LHCN-M2 (cell line): ENCODE data around the gene PREX1. TPM values are rescaled to one million over a fixed set of nuclear protein-coding genes. Genes with fewer than 3 reads are reported as not detected.
"Not testable (repeated sequence)": the region's sequence is repeated elsewhere in the genome, so short reads cannot be mapped to it uniquely, and the experiment has no call there.

ENCODE experiments used
- DNase-seq: peaks from one replicate; pipeline ENCODE4 v3.0.0-alpha.2; 2012; ENCODE audit warnings: low read depth
- total RNA-seq: library from RNA; depleted of rRNA; stranded (reverse); fragments of >200 nt; gene quantifications from 2 replicates; pipeline ENCODE4 v1.2.3, GENCODE V29; 2014

Gene PREX1
- total RNA-seq, 1 experiment from 2014 or later: 28.7 TPM

GRCh38 chr20:48606841-48607543 lies 220.8 kb downstream of the PREX1 start:
- DNase-seq: no peak

- no peak for DNase-seq
Measured at GRCh38 chr20:48606172-48606840, 221.5 kb downstream of the PREX1 start.

- DNase-seq: no peak
Measured at GRCh38 chr20:48605364-48606171, 222.2 kb downstream of the PREX1 start.

- no peak for DNase-seq
Measured at GRCh38 chr20:48604936-48605335, 222.9 kb downstream of the PREX1 start.

GRCh38 chr20:48604426-48604825 lies 223.4 kb downstream of the PREX1 start:
- no peak for DNase-seq

GRCh38 chr20:48603819-48604405 lies 223.9 kb downstream of the PREX1 start:
- DNase-seq: no peak

GRCh38 chr20:48603116-48603818 lies 224.5 kb downstream of the PREX1 start:
- DNase-seq: peak; percentile 59

DNA sequence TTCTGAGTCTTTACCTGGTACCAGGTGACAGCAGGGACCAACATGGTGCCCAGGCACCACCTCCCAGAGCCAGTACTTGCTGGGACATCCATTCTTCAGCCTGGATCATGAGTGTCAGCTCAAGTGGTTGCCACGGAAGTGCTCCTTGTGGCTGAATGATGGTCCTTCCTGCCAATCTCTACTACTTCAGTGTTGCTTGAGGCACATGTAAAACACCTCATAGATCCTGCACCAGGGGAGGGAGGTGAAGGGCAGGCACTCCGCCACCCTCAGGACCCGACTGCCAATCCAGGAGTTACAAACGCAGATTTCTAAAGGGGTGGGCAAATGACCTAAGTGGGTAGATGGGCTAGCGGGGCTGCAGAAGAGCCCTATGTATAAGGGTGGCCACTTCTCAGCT lies 226.0 kb downstream of the PREX1 start:
- no peak for DNase-seq

DNA sequence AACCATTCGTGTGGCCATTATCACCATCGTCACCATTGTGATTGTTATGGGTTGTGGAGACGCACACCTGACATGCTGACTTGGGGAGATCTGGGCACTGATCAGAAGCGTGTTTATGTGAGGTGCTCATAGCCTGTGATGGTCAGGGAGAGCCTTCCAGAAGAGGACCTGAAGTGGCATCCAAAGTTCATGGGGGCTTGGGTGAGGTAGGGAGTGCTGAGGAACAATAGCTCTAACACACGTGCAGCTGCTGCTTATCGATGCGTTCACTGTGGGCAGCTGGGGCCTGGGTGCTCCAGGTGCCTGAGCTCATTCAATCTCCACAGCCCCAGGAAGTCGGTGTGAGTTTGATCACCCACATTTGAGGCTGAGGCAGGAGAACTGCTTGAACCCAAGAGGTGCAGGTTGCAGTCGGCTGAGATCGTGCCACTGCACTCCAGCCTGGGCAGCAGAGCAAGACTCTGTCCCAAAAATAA lies 227.3 kb downstream of the PREX1 start:
- DNase-seq: no peak

DNA sequence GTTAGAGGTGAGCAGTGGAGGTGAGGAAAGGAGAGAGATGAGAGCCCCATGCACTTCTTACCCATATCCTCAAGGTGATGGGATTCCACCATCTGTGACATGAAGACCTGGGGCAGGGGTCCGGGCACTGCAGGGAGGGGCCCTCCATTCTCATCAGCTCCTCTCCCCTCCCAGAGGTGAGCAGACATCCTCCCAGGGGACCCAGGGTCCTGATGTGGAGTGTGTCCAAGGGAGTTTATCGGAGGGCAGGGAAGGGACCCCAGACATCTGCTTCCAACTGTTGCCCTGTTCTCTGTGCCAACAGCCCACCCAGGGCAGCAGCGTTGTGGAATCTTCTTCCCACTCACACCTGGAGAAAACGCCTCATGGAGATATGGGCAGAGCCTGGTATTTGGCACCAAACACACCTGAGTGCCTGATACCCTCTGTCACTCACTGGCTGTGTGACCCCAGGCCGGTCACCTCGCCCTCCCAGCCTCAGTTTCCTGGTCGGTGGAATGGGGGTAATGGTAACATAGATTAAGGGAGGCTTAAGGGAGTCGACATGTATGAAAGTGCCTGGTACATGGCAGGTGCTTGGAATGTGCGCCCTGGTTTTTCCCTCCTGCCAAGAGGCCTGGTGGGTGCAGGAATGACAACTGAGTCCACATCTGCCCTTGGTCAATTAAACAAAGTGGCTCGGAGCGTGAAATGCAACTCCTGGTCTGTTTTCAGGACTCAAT lies 227.9 kb downstream of the PREX1 start:
- no peak for DNase-seq

DNA sequence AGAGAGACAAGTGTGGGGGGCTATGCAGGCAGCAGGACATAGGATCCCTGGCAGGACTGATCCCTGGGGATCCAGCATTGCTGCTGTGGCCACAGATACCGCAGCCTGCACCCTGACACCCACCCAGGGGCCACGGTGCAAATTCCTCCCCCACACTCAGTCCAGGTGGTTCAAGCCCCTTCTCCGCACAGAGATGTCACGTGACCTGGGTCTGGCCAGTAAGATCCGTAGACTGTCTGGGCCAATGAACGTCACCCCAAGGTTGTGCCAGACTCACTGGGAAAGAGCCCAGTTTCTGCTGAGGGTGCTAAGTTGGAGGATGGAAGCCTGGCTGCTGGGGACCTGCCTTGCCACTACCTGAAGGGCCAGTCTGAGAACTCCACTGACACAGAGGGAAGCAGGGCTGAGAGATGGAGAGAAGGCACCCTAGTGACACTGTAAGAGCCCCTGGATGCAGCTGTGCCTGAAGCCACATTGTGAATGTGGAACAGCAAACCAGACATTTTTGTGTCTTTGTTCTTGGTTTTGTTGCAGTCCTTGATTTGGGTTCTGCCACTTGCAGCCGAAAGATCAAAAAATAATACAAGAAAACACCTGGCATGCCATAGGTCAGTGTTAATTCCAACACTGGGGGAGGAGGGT lies 228.6 kb downstream of the PREX1 start:
- no peak for DNase-seq

GRCh38 chr20:48598303-48598941 lies 229.4 kb downstream of the PREX1 start:
- not testable (repeated sequence) for DNase-seq

- no peak for DNase-seq
Measured at GRCh38 chr20:48597521-48598302, 230.1 kb downstream of the PREX1 start.

DNA sequence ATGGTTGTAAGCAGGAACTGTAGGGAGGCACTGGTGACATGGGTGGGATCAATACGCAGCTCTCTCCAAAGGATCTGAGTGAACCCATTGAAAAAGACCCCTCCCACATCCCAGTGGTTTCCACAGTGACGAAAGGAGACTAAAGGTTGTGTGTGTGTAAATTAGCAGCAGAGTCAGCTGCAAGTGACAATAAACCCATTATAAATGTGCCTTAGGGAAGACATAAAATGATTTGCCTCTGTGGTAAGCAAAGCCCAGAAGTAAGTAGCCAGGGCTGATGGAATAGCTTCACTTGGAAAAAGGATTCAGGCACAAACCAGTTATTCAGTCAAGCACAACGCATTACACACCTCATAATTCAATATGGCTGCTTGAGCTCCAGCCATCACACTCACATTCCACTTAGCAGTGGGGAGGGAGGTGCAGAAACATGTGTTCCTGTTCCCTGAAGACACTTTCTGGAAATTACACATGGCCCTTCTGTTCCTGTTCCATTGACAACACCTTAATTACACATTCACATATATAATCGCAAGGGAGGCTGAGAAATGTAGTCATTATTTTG lies 231.4 kb downstream of the PREX1 start:
- no peak for DNase-seq

GRCh38 chr20:48595495-48596333 lies 232.1 kb downstream of the PREX1 start:
- no peak for DNase-seq

- DNase-seq: no peak
Measured at GRCh38 chr20:48594533-48594932, 233.3 kb downstream of the PREX1 start.

- DNase-seq: no peak
Measured at GRCh38 chr20:48592107-48592940, 235.5 kb downstream of the PREX1 start.
